ENCODE measurements around the gene BET1L.
"Not testable (repeated sequence)": the region's sequence is repeated elsewhere in the genome, so short reads cannot be mapped to it uniquely, and the experiment has no call there.

Gene BET1L

GRCh38 chr11:199004-199581 lies 8.1 kb downstream of the BET1L start:
- Histone ChIP-seq H3K4me3 (ENCODE audit: low read depth, low read length) (no peak overlapping the region), H3K36me3 (peaks cover 4% of the 10 kb centered on the region), H3K9me3 (ENCODE audit: severe bottlenecking) (no peaks in the 10 kb centered on the region), H3K27ac (no peak overlapping the region), H3K27me3 (ENCODE audit: insufficient read depth, low read depth, severe bottlenecking) (no peaks in the 10 kb centered on the region)
- no peak for TF ChIP-seq CTCF (IDR thresholded peaks at IDR 0.05; ENCODE audit: low read depth, low read length)
- no peak for DNase-seq

DNA sequence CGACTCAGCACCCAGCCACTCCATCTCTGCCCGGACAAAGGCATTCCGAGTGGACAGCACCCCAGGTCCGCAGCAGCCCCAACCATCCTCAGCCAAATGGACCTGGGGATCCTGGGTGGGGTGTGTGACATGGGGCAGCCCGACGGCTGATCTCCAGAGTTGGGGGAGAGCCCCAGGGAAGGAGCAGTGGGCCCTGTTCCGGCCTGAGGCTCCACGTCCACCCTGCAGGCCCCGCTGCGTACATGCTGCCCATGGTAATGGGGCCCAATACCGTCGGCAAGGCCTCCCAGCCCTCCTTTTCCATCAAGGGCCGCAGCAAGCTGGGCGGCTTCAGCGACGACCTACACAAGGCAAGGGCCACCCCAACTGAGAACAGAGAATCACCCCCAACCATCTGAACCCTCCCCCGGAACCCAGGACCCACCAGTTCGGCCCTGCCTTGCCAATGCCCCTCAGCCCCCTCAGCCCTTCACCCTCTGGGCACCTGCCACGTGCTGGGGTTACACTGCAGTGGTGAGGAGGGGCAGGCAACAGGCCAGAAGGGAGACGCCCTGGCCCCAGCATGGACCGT lies 8.9 kb downstream of the BET1L start:
- TF ChIP-seq CTCF (IDR thresholded peaks at IDR 0.05; ENCODE audit: low read depth, low read length): no peak
- no peaks in the 10 kb centered on the region for H3K27me3 ChIP-seq (ENCODE audit: insufficient read depth, low read depth, severe bottlenecking)
- DNase-seq: no peak
- no peaks in the 10 kb centered on the region for H3K9me3 ChIP-seq (ENCODE audit: severe bottlenecking)
- no peak overlapping the region for H3K4me3 ChIP-seq (ENCODE audit: low read depth, low read length)
- peaks cover 4% of the 10 kb centered on the region; the same call in 1 of the 2 replicates for H3K36me3 ChIP-seq
- no peak overlapping the region for H3K27ac ChIP-seq

DNA sequence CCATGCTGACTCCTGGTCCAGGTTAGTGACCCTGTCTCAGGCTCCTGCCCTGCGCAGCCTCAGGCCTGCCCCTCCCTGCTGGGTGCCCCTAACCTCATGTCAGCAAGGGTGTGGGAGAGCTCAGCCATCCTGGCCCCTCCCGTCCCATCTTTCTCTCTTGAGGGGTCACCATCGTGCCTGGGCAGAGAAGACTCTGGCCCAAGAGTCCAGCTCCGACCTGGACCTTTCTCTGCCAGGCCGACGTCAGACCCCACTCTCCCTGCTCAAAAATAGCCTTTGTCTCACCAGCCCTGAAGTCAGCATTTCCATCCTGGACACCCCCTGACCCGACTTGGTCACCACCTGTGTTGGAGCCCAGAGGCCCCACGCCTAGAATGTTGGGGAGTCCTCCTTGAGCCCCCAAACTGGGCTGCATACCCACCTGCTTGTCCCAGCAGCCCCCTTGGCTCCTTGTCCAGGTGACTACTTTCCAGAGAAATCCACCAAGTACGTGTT lies 9.4 kb downstream of the BET1L start:
- H3K36me3 ChIP-seq: peaks cover 4% of the 10 kb centered on the region; the same call in 1 of the 2 replicates
- H3K9me3 ChIP-seq (ENCODE audit: severe bottlenecking): no peaks in the 10 kb centered on the region
- H3K27me3 ChIP-seq (ENCODE audit: insufficient read depth, low read depth, severe bottlenecking): no peaks in the 10 kb centered on the region
- TF ChIP-seq CTCF (IDR thresholded peaks at IDR 0.05; ENCODE audit: low read depth, low read length): no peak
- H3K4me3 ChIP-seq (ENCODE audit: low read depth, low read length): no peak overlapping the region
- no peak for DNase-seq
- no peak overlapping the region for H3K27ac ChIP-seq

GRCh38 chr11:196786-197731 lies 10.1 kb downstream of the BET1L start:
- H3K9me3 ChIP-seq (ENCODE audit: severe bottlenecking): no peaks in the 10 kb centered on the region
- no peak for TF ChIP-seq CTCF (IDR thresholded peaks at IDR 0.05; ENCODE audit: low read depth, low read length)
- no peak for DNase-seq
- H3K4me3 ChIP-seq (ENCODE audit: low read depth, low read length): no peak overlapping the region
- H3K27ac ChIP-seq: no peak overlapping the region
- H3K27me3 ChIP-seq (ENCODE audit: insufficient read depth, low read depth, severe bottlenecking): no peaks in the 10 kb centered on the region
- H3K36me3 ChIP-seq: peaks cover 4% of the 10 kb centered on the region; the same call in 1 of the 2 replicates

DNA sequence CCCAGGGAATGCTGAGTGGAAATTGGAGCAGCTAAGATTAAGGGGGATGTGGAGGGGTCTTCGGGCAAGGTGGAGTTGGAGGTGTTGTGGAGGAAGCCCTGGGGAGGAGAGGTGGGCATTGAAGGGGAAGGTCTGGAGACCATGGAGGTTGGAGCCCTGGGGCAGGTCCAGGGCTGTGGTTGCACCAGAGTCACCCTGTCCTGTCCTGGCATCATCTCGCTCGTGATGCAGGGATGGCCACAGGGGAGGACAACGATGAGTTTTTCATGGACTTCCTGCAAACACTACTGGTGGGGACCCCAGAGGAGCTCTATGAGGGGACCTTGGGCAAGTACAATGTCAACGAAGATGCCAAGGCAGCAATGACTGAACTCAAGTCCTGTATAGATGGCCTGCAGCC lies 13.7 kb downstream of the BET1L start:
- not testable (repeated sequence) for H3K27me3 ChIP-seq (ENCODE audit: insufficient read depth, low read depth, severe bottlenecking); H3K27ac ChIP-seq; DNase-seq; H3K4me3 ChIP-seq (ENCODE audit: low read depth, low read length); H3K9me3 ChIP-seq (ENCODE audit: severe bottlenecking); H3K36me3 ChIP-seq

- H3K27ac ChIP-seq: 0 out of 2 replicates have a peak within 1 kb of the TSS, but pooled peaks have one; percentile 48
Measured at GRCh38 chr11:192674-193128, 14.5 kb downstream of the BET1L start, which contains the start of gene SCGB1C1. SCGB1C1 (plus strand) TSS chr11:193078; CDS start chr11:193100, 22 bp downstream.

GRCh38 chr11:191490-192478 lies 15.4 kb downstream of the BET1L start:
- not testable (repeated sequence) for H3K27me3 ChIP-seq (ENCODE audit: insufficient read depth, low read depth, severe bottlenecking); H3K9me3 ChIP-seq (ENCODE audit: severe bottlenecking); H3K36me3 ChIP-seq; H3K4me3 ChIP-seq (ENCODE audit: low read depth, low read length)
- H3K27ac ChIP-seq: 0 out of 2 replicates have a peak overlapping the region, but pooled peaks have one; percentile 48
- peak; percentile 48 for DNase-seq

More at GRCh38 chr11:192674-193128, 14.5 kb downstream of the BET1L start, which contains the start of gene SCGB1C1:
- not testable (repeated sequence) for H3K9me3 ChIP-seq (ENCODE audit: severe bottlenecking); H3K36me3 ChIP-seq; DNase-seq; H3K27me3 ChIP-seq (ENCODE audit: insufficient read depth, low read depth, severe bottlenecking); H3K4me3 ChIP-seq (ENCODE audit: low read depth, low read length)

GRCh38 chr11:190546-190945 lies 16.7 kb downstream of the BET1L start:
- H3K36me3 ChIP-seq; H3K27ac ChIP-seq; H3K9me3 ChIP-seq (ENCODE audit: severe bottlenecking); H3K4me3 ChIP-seq (ENCODE audit: low read depth, low read length); H3K27me3 ChIP-seq (ENCODE audit: insufficient read depth, low read depth, severe bottlenecking); DNase-seq: not testable (repeated sequence)
